HG03196 (cell line): ENCODE results near the gene RCVRN.

Experiments
- ATAC-seq: cut with Tn5 transposase; IDR thresholded peaks from one replicate; pipeline ENCODE4 v1.9.1; 2021; ENCODE audit not compliant: unreplicated experiment

The RCVRN gene

GRCh38 chr17:9859781-9860180 lies 45.3 kb downstream of the RCVRN start:
- ATAC-seq = no peak

DNA sequence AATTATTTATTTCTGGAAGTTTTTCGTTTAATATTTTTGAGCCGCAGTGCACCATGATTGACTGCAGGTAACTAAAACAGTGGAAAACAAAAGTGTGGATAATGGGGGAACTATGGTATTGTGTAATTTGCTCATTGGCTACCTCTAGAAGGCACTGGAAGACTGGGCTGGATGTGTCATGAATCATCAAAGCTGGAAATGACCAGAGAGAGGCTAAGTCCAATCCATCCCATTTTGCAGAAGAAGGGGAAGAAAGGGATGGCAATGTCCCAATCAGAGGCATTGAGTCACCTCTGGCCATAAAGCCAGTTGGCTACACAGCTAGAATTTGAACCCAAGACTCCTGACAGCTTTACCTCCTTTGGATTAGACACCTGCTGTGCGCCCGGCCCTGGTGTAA lies 50.0 kb downstream of the RCVRN start:
- ATAC-seq = no peak

DNA sequence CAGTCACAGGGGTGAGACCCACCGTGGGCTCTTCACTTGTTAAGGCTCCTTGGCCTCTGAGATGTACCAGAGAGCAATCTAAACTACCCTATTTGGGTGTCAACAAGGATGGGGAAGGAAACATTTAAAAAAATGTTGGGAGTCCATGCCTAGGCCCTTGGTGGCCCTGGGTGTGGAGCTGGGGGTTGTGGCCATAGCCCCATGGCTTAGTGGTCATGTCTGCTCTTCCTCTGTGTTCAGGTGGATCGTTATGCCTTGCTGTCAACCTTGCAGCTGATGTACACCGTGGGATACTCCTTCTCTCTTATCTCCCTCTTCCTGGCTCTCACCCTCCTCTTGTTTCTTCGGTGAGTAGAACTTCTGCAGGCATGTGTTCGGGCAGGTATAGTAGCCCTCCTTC lies 50.8 kb downstream of the RCVRN start:
- no peak for ATAC-seq

DNA sequence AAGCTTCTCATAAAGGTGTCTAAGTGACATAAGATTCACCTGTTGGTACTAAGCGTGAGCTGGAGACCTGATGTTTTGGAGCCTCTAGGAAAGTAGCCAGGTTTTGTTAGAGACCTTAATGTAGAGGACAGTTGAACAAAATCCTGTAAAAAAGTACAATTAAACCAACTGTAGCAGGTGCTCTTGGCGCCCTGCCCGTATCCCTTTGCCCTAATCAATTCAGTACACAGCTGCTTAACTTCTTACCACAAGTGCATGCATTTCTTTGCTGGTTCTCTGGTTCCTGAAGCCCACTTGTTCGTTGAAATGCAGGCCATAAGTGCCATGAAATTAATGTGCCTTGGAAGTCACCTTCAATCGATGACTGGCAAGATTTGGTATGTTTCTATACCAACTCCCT lies 54.9 kb downstream of the RCVRN start:
- no peak for ATAC-seq
